ENCODE measurements around the gene POU3F2.

POU3F2 gene

DNA sequence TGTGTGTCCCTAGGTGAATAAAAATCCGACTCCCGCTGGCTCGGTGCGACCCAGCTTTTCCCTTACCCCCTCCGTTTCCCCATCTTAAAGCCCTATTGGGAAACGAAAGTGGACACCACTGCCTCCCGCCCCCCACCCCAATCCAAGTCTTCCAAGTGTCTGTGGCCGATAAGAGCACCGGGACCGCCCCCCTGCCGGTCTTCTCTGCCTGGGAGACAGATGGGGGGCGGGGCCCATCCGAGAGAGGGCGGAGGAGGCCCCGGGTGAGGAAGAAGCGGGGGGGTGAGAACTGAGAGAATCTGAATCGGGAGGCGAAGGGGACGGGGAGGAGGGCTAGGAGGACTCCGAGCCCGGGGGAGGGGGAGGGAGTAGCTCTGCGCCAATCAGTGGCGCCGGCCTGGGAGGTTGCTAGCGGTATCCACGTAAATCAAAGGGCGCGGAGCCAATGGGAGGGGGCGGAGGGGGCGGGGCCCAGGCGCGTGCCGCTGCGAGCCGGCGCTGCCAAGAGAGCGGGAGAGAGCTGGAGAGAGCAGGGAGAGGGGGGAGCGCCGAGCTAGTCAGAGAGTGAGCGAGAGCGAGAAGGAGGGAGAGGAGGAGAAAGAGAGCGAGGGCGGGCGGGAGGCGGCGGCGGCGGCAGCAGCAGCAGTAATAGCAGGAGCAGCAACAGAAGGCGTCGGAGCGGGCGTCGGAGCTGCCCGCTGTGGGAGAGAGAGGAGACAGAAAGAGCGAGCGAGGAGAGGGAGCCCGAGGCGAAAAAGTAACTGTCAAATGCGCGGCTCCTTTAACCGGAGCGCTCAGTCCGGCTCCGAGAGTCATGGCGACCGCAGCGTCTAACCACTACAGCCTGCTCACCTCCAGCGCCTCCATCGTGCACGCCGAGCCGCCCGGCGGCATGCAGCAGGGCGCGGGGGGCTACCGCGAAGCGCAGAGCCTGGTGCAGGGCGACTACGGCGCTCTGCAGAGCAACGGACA, at the start of gene POU3F2:
Gene POU3F2, plus strand, starts transcription at position 515 of the 972 bp plus-strand sequence. Its CDS starts 300 bp downstream, at position 815.
- Histone ChIP-seq H3K4me3 (ENCODE audit: low read depth, low read length) (peak within 1 kb of the TSS; percentile 94), H3K27ac (ENCODE audit: extremely low read depth, low read depth, low read length) (peak within 1 kb of the TSS; percentile 92), H3K4me1 (ENCODE audit: control insufficient read depth, insufficient read depth, low read length) (no peaks in the 10 kb centered on the region; the same call in 1 of the 2 replicates), H3K9me3 (ENCODE audit: control insufficient read depth, insufficient read depth, low read depth, low read length) (no peaks in the 10 kb centered on the region), H3K36me3 (ENCODE audit: control insufficient read depth in 2 of 2, insufficient read depth in 1 of 2, low read length in 2 of 2) (no peaks in the 10 kb centered on the region)
- ChIA-PET CTCF (interaction anchor here (0.6 to 1.6 kb wide), 3 partner anchors 11 to 60 kb away, joined by 3 to 7 read pairs (median 3); no protein-coding TSS in a partner anchor), POLR2A (interaction anchor here (0.6 to 1.7 kb wide), 14 partner anchors 9 to 1891 kb away, joined by 3 to 8 read pairs (median 4); partner anchors contain the start of gene FBXL4)
- peak; percentile 72 for TF ChIP-seq ZIC2 (tag by site-specific recombination; IDR thresholded peaks at IDR 0.05)
- TF ChIP-seq ZNF121 (tag by site-specific recombination; IDR thresholded peaks at IDR 0.05) = no peak
- peak; percentile 70; the same call in 1 of the 2 replicates for TF ChIP-seq ZNF76 (tag by site-specific recombination; IDR thresholded peaks at IDR 0.05; ENCODE audit: borderline replicate concordance, low read depth)
- no peak for TF ChIP-seq ZNF623 (tag by site-specific recombination; IDR thresholded peaks at IDR 0.05)
- peak; percentile 99 for TF ChIP-seq ZBTB17 (tag by site-specific recombination; IDR thresholded peaks at IDR 0.05)
- TF ChIP-seq ZNF747 (tag by site-specific recombination; IDR thresholded peaks at IDR 0.05) = no peak
- peak; percentile 86 for TF ChIP-seq ZBTB26 (tag by site-specific recombination; optimal IDR thresholded peaks at IDR 0.05)
- peak; percentile 21; the same call in 1 of the 2 replicates for TF ChIP-seq ZNF394 (tag by site-specific recombination; IDR thresholded peaks at IDR 0.05; ENCODE audit: borderline replicate concordance)
- TF ChIP-seq BCL11B (tag by site-specific recombination; IDR thresholded peaks at IDR 0.05; ENCODE audit: low read depth) = 0 out of 2 replicates have a peak, but pooled peaks have one; percentile 21
- TF ChIP-seq, protein P1, sequence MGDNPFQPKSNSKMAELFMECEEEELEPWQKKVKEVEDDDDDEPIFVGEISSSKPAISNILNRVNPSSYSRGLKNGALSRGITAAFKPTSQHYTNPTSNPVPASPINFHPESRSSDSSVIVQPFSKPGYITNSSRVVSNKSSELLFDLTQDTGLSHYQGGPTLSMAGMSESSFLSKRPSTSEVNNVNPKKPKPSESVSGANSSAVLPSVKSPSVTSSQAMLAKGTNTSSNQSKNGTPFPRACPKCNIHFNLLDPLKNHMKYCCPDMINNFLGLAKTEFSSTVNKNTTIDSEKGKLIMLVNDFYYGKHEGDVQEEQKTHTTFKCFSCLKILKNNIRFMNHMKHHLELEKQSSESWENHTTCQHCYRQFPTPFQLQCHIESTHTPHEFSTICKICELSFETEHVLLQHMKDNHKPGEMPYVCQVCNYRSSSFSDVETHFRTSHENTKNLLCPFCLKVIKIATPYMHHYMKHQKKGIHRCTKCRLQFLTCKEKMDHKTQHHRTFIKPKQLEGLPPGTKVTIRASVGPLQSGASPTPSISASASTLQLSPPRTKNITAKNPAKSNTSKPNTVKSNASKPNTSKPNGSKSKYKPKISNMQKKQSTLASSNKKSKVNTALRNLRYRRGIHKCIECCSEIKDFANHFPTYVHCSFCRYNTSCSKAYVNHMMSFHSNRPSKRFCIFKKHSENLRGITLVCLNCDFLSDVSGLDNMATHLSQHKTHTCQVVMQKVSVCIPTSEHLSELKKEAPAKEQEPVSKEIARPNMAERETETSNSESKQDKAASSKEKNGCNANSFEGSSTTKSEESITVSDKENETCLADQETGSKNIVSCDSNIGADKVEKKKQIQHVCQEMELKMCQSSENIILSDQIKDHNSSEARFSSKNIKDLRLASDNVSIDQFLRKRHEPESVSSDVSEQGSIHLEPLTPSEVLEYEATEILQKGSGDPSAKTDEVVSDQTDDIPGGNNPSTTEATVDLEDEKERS (tag by site-specific recombination; IDR thresholded peaks at IDR 0.05) = 0 out of 2 replicates have a peak, but pooled peaks have one; percentile 62
- TF ChIP-seq ZNF792 (tag by site-specific recombination; IDR thresholded peaks at IDR 0.05) = 0 out of 2 replicates have a peak, but pooled peaks have one; percentile 47
- TF ChIP-seq ZNF423 (tag by site-specific recombination; IDR thresholded peaks at IDR 0.05) = no peak
- TF ChIP-seq ZNF529 (tag by site-specific recombination; IDR thresholded peaks at IDR 0.05; ENCODE audit: insufficient replicate concordance) = no peak
- no peak for TF ChIP-seq ZSCAN16 (tag by site-specific recombination; IDR thresholded peaks at IDR 0.05)
- no peak for TF ChIP-seq ZSCAN23 (tag by site-specific recombination; IDR thresholded peaks at IDR 0.05)
- TF ChIP-seq ZNF138 (tag by site-specific recombination; IDR thresholded peaks at IDR 0.05; ENCODE audit: borderline replicate concordance) = no peak
- TF ChIP-seq ZNF335 (tag by site-specific recombination; conservative IDR thresholded peaks at IDR 0.05) = peak; percentile 52
- no peak for TF ChIP-seq ZNF404 (tag by site-specific recombination; IDR thresholded peaks at IDR 0.05)
- TF ChIP-seq SP2 (tag by site-specific recombination; IDR thresholded peaks at IDR 0.05) = peak; percentile 88
- peak; percentile 84 for TF ChIP-seq ZNF341 (tag by site-specific recombination; IDR thresholded peaks at IDR 0.05; ENCODE audit: low read depth)
- TF ChIP-seq ZNF366 (tag by site-specific recombination; conservative IDR thresholded peaks at IDR 0.05) = peak; percentile 97
- TF ChIP-seq ZSCAN30 (tag by site-specific recombination; IDR thresholded peaks at IDR 0.05) = peak; percentile 59; the same call in 1 of the 2 replicates
- TF ChIP-seq ZNF571 (tag by site-specific recombination; IDR thresholded peaks at IDR 0.05) = no peak
- peak; percentile 62; the same call in 1 of the 2 replicates for TF ChIP-seq KLF7 (tag by site-specific recombination; IDR thresholded peaks at IDR 0.05; ENCODE audit: borderline replicate concordance)
- peak; percentile 82 for TF ChIP-seq ZNF610 (tag by site-specific recombination; IDR thresholded peaks at IDR 0.05; ENCODE audit: borderline replicate concordance)
- TF ChIP-seq ZNF23 (tag by site-specific recombination; IDR thresholded peaks at IDR 0.05; ENCODE audit: borderline replicate concordance) = no peak
- TF ChIP-seq ZNF174 (tag by site-specific recombination; IDR thresholded peaks at IDR 0.05) = no peak
- TF ChIP-seq ZBTB48 (tag by site-specific recombination; IDR thresholded peaks at IDR 0.05) = peak; percentile 27; the same call in 1 of the 2 replicates
- TF ChIP-seq, protein P2, sequence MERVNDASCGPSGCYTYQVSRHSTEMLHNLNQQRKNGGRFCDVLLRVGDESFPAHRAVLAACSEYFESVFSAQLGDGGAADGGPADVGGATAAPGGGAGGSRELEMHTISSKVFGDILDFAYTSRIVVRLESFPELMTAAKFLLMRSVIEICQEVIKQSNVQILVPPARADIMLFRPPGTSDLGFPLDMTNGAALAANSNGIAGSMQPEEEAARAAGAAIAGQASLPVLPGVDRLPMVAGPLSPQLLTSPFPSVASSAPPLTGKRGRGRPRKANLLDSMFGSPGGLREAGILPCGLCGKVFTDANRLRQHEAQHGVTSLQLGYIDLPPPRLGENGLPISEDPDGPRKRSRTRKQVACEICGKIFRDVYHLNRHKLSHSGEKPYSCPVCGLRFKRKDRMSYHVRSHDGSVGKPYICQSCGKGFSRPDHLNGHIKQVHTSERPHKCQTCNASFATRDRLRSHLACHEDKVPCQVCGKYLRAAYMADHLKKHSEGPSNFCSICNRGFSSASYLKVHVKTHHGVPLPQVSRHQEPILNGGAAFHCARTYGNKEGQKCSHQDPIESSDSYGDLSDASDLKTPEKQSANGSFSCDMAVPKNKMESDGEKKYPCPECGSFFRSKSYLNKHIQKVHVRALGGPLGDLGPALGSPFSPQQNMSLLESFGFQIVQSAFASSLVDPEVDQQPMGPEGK (tag by site-specific recombination; IDR thresholded peaks at IDR 0.05) = peak; percentile 88
- TF ChIP-seq ZNF175 (tag by site-specific recombination; IDR thresholded peaks at IDR 0.05) = no peak
- no peak for TF ChIP-seq ZNF585B (tag by site-specific recombination; IDR thresholded peaks at IDR 0.05)
